CD4-positive, CD25-positive, alpha-beta regulatory T cell (primary cell): ENCODE measurements around the gene GRM8. TPM values are rescaled to one million over a fixed set of nuclear protein-coding genes. Genes with fewer than 3 reads are reported as not detected.

Experiments used
- ATAC-seq, 2 donors: fragments of 150-1000 bp; cut with Tn5 transposase; one replicate each; pipeline ENCODE4 v1.10.0; 2021; ENCODE audit warnings: low read depth in 2 of 2, moderate number of reproducible peaks in 2 of 2, moderate library complexity in 1 of 2
- DNase-seq, 3 donors: peaks; one replicate each; pipeline versions ENCODE4 v3.0.0 to v3.0.0-alpha.2; 2012 to 2022; ENCODE audit warnings: mixed read lengths in 1 of 3
- H3K27ac ChIP-seq: one replicate; pipeline ENCODE4 v1.7.0; 2013; ENCODE audit warnings: mild to moderate bottlenecking, low read length; ENCODE audit not compliant: insufficient read depth, poor library complexity, severe bottlenecking
- H3K27me3 ChIP-seq: one replicate; pipeline ENCODE4 v1.7.0; 2013; ENCODE audit warnings: low read length; ENCODE audit not compliant: control insufficient read depth, insufficient read depth
- H3K36me3 ChIP-seq: one replicate; pipeline ENCODE4 v1.7.0; 2013; ENCODE audit warnings: mild to moderate bottlenecking, low read length, moderate library complexity; ENCODE audit not compliant: control insufficient read depth, insufficient read depth
- H3K4me1 ChIP-seq: 2 replicates; pipeline ENCODE4 v1.7.0; 2013; ENCODE audit warnings: mild to moderate bottlenecking, low read length; ENCODE audit not compliant: insufficient read depth, control insufficient read depth, poor library complexity, severe bottlenecking
- H3K4me3 ChIP-seq: one replicate; pipeline ENCODE4 v1.7.0; 2013; ENCODE audit warnings: low read depth, mild to moderate bottlenecking, low read length, moderate library complexity
- H3K9me3 ChIP-seq, 2 experiments: 1 replicate in 1 of 2; 2 replicates in 1 of 2; pipeline ENCODE4 v1.7.0; 2013; ENCODE audit warnings: low read length in 2 of 2, mild to moderate bottlenecking in 1 of 2, moderate library complexity in 1 of 2; ENCODE audit not compliant: control insufficient read depth in 2 of 2
- H3K27ac Mint-ChIP-seq, 3 donors: one replicate each; pipeline ENCODE4 v1.8.0; 2020 to 2022; ENCODE audit warnings: mild to moderate bottlenecking in 3 of 3, mixed read lengths in 3 of 3, moderate library complexity in 2 of 3
- H3K27me3 Mint-ChIP-seq: one replicate; pipeline ENCODE4 v1.8.0; 2022; ENCODE audit warnings: mild to moderate bottlenecking, mixed read lengths
- H3K36me3 Mint-ChIP-seq: one replicate; pipeline ENCODE4 v1.8.0; 2020; ENCODE audit warnings: mixed read lengths
- H3K4me1 Mint-ChIP-seq, 4 donors: one replicate each; pipeline ENCODE4 v1.8.0; 2020 to 2022; ENCODE audit warnings: mixed read lengths in 4 of 4, mild to moderate bottlenecking in 1 of 4
- H3K4me3 Mint-ChIP-seq, 4 donors: one replicate each; pipeline ENCODE4 v1.8.0; 2020 to 2022; ENCODE audit warnings: mild to moderate bottlenecking in 4 of 4, mixed read lengths in 4 of 4, moderate library complexity in 3 of 4
- H3K9me3 Mint-ChIP-seq, 7 donors: one replicate each; pipeline ENCODE4 v1.8.0; 2020 to 2022; ENCODE audit warnings: mixed read lengths in 7 of 7, mild to moderate bottlenecking in 3 of 7, moderate library complexity in 2 of 7
- polyA plus RNA-seq, 4 donors: library from polyadenylated mRNA; unstranded; fragments of 300-500 nt; fragmentation: Illumina TruSeq; gene quantifications; one replicate each; pipeline ENCODE4 v1.2.3, GENCODE V29; 2021
- total RNA-seq: library from RNA; stranded (reverse); gene quantifications from one replicate; pipeline ENCODE4 v1.2.3, GENCODE V29; 2022

Gene GRM8
- total and polyA plus RNA-seq, 5 donors from 2014 or later = not detected

- peaks cover 5% of the 10 kb centered on the region for H3K27me3 Mint-ChIP-seq
- no peak for DNase-seq
- no peaks in the 10 kb centered on the region for H3K4me1 Mint-ChIP-seq
- Histone ChIP-seq H3K9me3 (no peaks in the 10 kb centered on the region), H3K27me3 (no peaks in the 10 kb centered on the region), H3K4me3 (no peak overlapping the region), H3K4me1 (no peaks in the 10 kb centered on the region), H3K36me3 (no peaks in the 10 kb centered on the region), H3K27ac (no peak overlapping the region)
- peaks cover 0 to 3% (median 0%) of the 10 kb centered on the region in 7 donors for H3K9me3 Mint-ChIP-seq
- H3K36me3 Mint-ChIP-seq = no peaks in the 10 kb centered on the region
- no peak overlapping the region for H3K27ac Mint-ChIP-seq
- H3K4me3 Mint-ChIP-seq = no peak overlapping the region
- no peak for ATAC-seq
These were observed 171.2 kb downstream of the GRM8 start for GRCh38 chr7:127081539-127081938.

GRCh38 chr7:127080576-127080975, 172.2 kb downstream of the GRM8 start:
- Histone ChIP-seq H3K27me3 (no peaks in the 10 kb centered on the region), H3K36me3 (no peaks in the 10 kb centered on the region), H3K27ac (no peak overlapping the region), H3K9me3 (no peaks in the 10 kb centered on the region), H3K4me3 (no peak overlapping the region), H3K4me1 (no peaks in the 10 kb centered on the region)
- Mint-ChIP-seq H3K27me3 (peaks cover 5% of the 10 kb centered on the region), H3K4me3 (no peak overlapping the region), H3K4me1 (no peaks in the 10 kb centered on the region), H3K36me3 (no peaks in the 10 kb centered on the region), H3K27ac (no peak overlapping the region), H3K9me3 (peaks cover 0 to 3% (median 0%) of the 10 kb centered on the region in 7 donors)
- DNase-seq = no peak
- ATAC-seq = no peak

DNA sequence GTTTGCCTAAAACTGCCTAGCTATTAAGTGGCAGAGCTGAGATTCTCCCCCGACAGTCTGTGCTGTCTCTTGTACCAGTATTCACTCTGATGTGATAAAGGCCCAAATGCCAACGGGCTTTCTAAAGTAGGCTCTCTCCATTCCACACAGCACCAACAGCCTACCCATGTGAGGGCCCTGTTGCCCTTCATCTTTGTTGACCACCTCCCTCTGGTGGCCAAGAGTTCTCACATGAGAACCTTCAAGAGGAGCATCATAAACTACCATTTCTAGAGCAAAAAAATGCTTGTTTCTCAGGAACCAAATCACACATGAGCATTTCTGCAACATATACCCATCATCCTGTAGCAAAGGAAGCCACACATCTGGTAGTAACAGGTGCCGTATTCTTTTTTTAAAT, 185.8 kb downstream of the GRM8 start:
- no peak for DNase-seq
- Mint-ChIP-seq H3K9me3 (peaks cover 0 to 16% (median 7%) of the 10 kb centered on the region in 7 donors), H3K4me3 (no peak overlapping the region), H3K27me3 (no peaks in the 10 kb centered on the region), H3K27ac (no peak overlapping the region), H3K36me3 (no peaks in the 10 kb centered on the region), H3K4me1 (no peaks in the 10 kb centered on the region)
- Histone ChIP-seq H3K4me3 (no peak overlapping the region), H3K4me1 (no peaks in the 10 kb centered on the region), H3K27ac (no peak overlapping the region), H3K27me3 (no peaks in the 10 kb centered on the region), H3K36me3 (no peaks in the 10 kb centered on the region), H3K9me3 (no peaks in the 10 kb centered on the region)
- ATAC-seq = no peak

GRCh38 chr7:127059475-127059874, 193.3 kb downstream of the GRM8 start:
- H3K4me3 ChIP-seq = no peak overlapping the region
- H3K36me3 ChIP-seq = no peaks in the 10 kb centered on the region
- Mint-ChIP-seq H3K9me3 (peaks cover 0 to 10% (median 6%) of the 10 kb centered on the region in 7 donors), H3K27ac (no peak overlapping the region), H3K4me1 (no peaks in the 10 kb centered on the region), H3K36me3 (no peaks in the 10 kb centered on the region), H3K4me3 (no peak overlapping the region), H3K27me3 (peaks cover 8% of the 10 kb centered on the region)
- H3K9me3 ChIP-seq = no peaks in the 10 kb centered on the region
- no peaks in the 10 kb centered on the region for H3K27me3 ChIP-seq
- DNase-seq (no peak), ATAC-seq (no peak)
- H3K4me1 ChIP-seq = no peaks in the 10 kb centered on the region
- no peak overlapping the region for H3K27ac ChIP-seq

GRCh38 chr7:127057918-127058317, 194.8 kb downstream of the GRM8 start:
- Histone ChIP-seq H3K4me1 (no peaks in the 10 kb centered on the region), H3K36me3 (no peaks in the 10 kb centered on the region), H3K4me3 (no peak overlapping the region), H3K27me3 (no peaks in the 10 kb centered on the region), H3K27ac (no peak overlapping the region), H3K9me3 (no peaks in the 10 kb centered on the region)
- Mint-ChIP-seq H3K4me3 (no peak overlapping the region), H3K9me3 (peaks cover 0 to 2% (median 0%) of the 10 kb centered on the region in 7 donors), H3K36me3 (no peaks in the 10 kb centered on the region), H3K27me3 (peaks cover 8% of the 10 kb centered on the region), H3K4me1 (no peaks in the 10 kb centered on the region), H3K27ac (no peak overlapping the region)
- DNase-seq (no peak), ATAC-seq (no peak)

- H3K4me1 Mint-ChIP-seq = no peaks in the 10 kb centered on the region
- H3K27me3 Mint-ChIP-seq = peaks cover 8% of the 10 kb centered on the region
- H3K4me1 ChIP-seq = no peaks in the 10 kb centered on the region
- no peak overlapping the region for H3K27ac Mint-ChIP-seq
- no peak overlapping the region for H3K4me3 Mint-ChIP-seq
- ATAC-seq (no peak), DNase-seq (no peak)
- no peak overlapping the region for H3K27ac ChIP-seq
- no peaks in the 10 kb centered on the region for H3K27me3 ChIP-seq
- H3K36me3 ChIP-seq = no peaks in the 10 kb centered on the region
- no peaks in the 10 kb centered on the region for H3K9me3 ChIP-seq
- H3K36me3 Mint-ChIP-seq = no peaks in the 10 kb centered on the region
- no peaks in the 10 kb centered on the region for H3K9me3 Mint-ChIP-seq
- H3K4me3 ChIP-seq = no peak overlapping the region
These were observed 196.5 kb downstream of the GRM8 start for GRCh38 chr7:127056202-127056601.

GRCh38 chr7:127047521-127047920, 205.2 kb downstream of the GRM8 start:
- Mint-ChIP-seq H3K36me3 (no peaks in the 10 kb centered on the region), H3K27me3 (no peaks in the 10 kb centered on the region), H3K27ac (no peak overlapping the region)

DNA sequence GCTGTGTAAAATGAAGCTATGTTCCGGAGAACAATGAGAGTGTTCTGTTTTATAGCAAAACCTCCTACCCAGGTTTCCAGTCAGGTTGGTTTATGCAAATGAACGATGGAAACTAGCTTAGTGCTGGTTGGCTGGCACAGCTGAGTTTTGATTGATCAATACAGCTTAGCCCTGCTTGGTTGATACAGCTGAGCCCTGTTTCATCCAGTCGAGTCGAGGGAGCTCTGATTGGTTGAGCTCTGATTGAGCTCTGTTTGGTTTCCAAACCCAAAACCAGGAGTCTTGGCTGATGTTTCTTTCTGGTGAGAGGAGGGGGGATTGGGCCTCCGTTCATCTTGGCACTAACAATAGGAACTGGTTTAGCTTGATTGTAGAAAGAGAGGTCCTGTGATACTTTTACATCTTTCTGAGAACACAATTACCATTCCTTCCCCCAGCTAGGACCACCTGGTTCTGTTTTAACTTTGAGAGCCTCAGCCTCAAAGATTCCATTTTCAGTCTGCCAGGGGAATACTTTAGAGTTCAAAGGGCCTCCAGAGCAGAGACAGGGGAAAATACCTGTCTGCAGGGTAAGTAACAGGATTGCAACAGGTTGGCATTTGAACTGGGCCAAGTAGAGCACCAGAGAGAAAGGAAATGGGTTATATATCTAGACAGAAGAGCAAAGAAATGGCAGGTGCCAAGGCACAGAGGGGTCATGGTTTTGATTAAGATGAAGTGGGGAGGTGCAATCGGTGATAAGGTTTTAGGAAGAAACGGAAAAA, 210.9 kb downstream of the GRM8 start:
- Mint-ChIP-seq H3K36me3 (no peaks in the 10 kb centered on the region), H3K4me1 (no peaks in the 10 kb centered on the region), H3K9me3 (peaks cover 0 to 3% (median 0%) of the 10 kb centered on the region in 7 donors), H3K27me3 (peaks cover 4% of the 10 kb centered on the region), H3K27ac (no peak overlapping the region), H3K4me3 (no peak overlapping the region)
- ATAC-seq (no peak), DNase-seq (no peak)
- Histone ChIP-seq H3K36me3 (no peaks in the 10 kb centered on the region), H3K9me3 (no peaks in the 10 kb centered on the region), H3K27me3 (no peaks in the 10 kb centered on the region), H3K27ac (no peak overlapping the region), H3K4me1 (no peaks in the 10 kb centered on the region), H3K4me3 (no peak overlapping the region)

More at GRCh38 chr7:127047521-127047920, 205.2 kb downstream of the GRM8 start:
- Histone ChIP-seq H3K36me3 (no peaks in the 10 kb centered on the region), H3K9me3 (no peaks in the 10 kb centered on the region), H3K27ac (no peak overlapping the region), H3K27me3 (peaks cover 2% of the 10 kb centered on the region), H3K4me3 (no peak overlapping the region), H3K4me1 (no peaks in the 10 kb centered on the region)
- no peaks in the 10 kb centered on the region for H3K4me1 Mint-ChIP-seq
- ATAC-seq (no peak), DNase-seq (no peak)
- H3K9me3 Mint-ChIP-seq = peaks cover 0 to 3% (median 0%) of the 10 kb centered on the region in 7 donors
- no peak overlapping the region for H3K4me3 Mint-ChIP-seq
